HUES64 (cell line): Measurements from ENCODE around the gene MACROH2A1.

ENCODE experiments used
- H3K27ac ChIP-seq: 2 replicates; pipeline ENCODE4 v1.7.0; 2013; ENCODE audit warnings: low read depth, low read length, inconsistent platforms
- H3K27me3 ChIP-seq: 2 replicates; pipeline ENCODE4 v1.6.1; 2013; ENCODE audit warnings: mild to moderate bottlenecking, low read length; ENCODE audit not compliant: insufficient read depth
- H3K36me3 ChIP-seq: 2 replicates; pipeline ENCODE4 v1.6.1; 2013; ENCODE audit warnings: mild to moderate bottlenecking, low read length; ENCODE audit not compliant: insufficient read depth
- H3K4me1 ChIP-seq: 2 replicates; pipeline ENCODE4 v1.6.1; 2013; ENCODE audit warnings: mild to moderate bottlenecking, low read length, moderate library complexity; ENCODE audit not compliant: insufficient read depth
- H3K4me3 ChIP-seq: 2 replicates; pipeline ENCODE4 v1.5.1; 2013; ENCODE audit warnings: mild to moderate bottlenecking, low read length, moderate library complexity
- H3K9ac ChIP-seq: 2 replicates; pipeline ENCODE4 v1.6.1; 2013; ENCODE audit warnings: mild to moderate bottlenecking, low read depth, low read length
- H3K9me3 ChIP-seq: 2 replicates; pipeline ENCODE4 v1.6.1; 2013; ENCODE audit warnings: low read depth, low read length; ENCODE audit not compliant: insufficient read depth
- WGBS: fragments of 150-250, 120-280 bp; methylation state at CpG from one replicate; pipeline ENCODE4 v1.1.7; 2013; ENCODE audit warnings: missing lambda C conversion rate; 5-methylcytosine and 5-hydroxymethylcytosine counted together

MACROH2A1 gene

DNA sequence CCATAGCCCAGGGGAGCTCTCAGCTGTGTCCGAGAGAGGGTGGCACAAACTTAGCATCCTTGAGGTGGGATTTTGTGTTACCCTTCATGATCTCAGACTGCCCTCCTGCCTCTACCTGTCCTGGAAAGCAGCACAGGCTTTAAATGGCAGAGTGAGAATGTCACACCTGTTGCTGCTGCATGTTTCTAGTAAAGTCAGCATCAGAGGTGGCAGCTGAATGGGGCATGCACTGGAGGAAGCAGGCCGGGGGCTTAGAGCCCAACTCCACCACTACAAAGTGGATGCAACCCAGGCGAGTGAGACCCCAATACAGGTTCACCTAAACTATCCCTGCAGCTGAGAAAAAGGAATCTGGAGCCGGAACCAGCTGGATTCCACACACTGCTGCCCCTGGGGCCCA lies 51.6 kb downstream of the MACROH2A1 start:
- Histone ChIP-seq H3K36me3 (peaks cover 60% of the 10 kb centered on the region), H3K27ac (no peak overlapping the region), H3K9me3 (no peaks in the 10 kb centered on the region), H3K4me1 (no peaks in the 10 kb centered on the region), H3K9ac (no peak overlapping the region), H3K4me3 (no peak overlapping the region), H3K27me3 (no peaks in the 10 kb centered on the region)
- WGBS: 94% methylated on average over 4 of the region's 4 CpGs

DNA sequence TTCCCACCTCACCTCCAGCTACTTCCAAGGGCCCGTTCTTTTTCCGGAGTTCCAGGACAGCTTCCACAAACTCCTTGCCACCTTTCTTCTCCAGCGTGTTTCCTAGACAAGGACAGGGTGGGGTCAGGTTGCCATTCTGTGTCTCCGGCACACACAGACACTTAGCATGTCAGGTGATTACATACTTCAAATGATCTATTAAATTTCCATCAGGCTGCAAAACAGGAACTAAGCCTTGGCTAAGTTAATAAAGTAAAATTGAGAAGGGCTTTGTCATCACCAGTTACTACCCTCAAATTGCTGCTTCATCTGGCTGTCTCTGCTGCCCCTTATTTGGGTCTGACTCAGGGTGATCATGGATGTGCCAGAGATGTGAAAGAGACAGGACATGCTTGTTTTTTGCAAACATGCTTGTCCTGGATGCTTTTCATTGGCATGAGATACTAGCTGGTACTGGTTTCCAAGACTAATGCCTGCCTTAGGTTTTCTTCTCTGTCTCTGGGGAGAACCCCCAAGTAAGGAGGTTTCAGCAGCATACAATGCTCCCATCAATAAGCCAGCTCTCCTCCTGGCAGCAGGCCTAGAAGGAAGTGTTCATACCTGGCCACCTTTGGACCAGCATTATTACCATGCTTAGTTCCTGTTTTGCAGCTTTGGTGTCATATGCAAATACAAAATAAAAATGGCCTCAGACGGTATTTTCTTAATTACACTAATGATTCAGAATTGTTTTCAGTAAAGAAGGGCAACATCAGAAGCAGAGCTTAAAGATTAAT lies 52.9 kb downstream of the MACROH2A1 start:
- WGBS: 98% methylated on average over 5 of the region's 5 CpGs
- Histone ChIP-seq H3K4me1 (no peaks in the 10 kb centered on the region), H3K9ac (no peak overlapping the region), H3K9me3 (no peaks in the 10 kb centered on the region), H3K4me3 (no peak overlapping the region), H3K27me3 (no peaks in the 10 kb centered on the region), H3K27ac (no peak overlapping the region), H3K36me3 (peaks cover 69% of the 10 kb centered on the region)

DNA sequence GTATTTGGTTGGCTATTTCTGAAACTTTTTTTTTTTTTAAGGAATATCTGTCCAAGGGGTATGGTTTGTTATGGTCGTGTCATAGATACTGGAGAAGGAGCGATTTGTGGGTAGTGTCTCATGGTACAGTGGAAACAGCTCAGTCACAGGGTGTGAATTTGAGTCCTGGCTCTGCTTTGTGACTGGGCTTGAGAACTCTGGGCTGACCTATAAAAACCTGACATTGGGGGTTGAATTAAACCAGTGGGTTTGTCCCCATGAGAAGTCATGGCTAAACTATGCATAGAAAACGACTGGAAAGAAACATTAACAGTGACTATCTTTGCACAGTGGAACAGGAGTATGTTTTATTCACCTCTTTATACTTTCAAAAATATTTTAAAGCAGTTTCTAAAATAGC lies 54.7 kb downstream of the MACROH2A1 start:
- Histone ChIP-seq H3K27ac (no peak overlapping the region), H3K27me3 (no peaks in the 10 kb centered on the region)
- WGBS: 87% methylated on average over 3 of the region's 3 CpGs

DNA sequence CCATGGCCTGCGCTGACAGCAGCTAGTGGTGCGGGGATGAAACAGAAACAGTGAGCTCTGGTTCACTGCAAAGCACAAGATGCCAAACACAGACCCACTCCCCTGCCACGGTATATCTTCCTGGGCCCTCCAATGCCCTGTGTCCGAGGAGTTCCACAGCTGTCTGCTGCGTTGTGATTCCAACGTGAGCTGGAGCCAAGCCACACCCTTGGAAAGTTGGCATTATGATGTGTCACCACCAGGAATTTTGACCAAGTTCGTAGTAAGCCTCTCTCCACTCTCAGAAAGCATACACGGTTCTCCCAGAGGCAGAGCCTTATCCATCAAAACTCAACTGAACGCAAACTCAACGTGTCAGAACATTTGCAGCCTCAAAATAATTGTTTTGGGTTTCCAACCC lies 55.6 kb downstream of the MACROH2A1 start:
- H3K9ac ChIP-seq: no peak overlapping the region
- H3K27ac ChIP-seq: no peak overlapping the region
- H3K4me1 ChIP-seq: no peaks in the 10 kb centered on the region
- 95% methylated on average over 10 of the region's 10 CpGs for WGBS
- H3K4me3 ChIP-seq: no peak overlapping the region
- peaks cover 75% of the 10 kb centered on the region for H3K36me3 ChIP-seq
- no peaks in the 10 kb centered on the region for H3K9me3 ChIP-seq
- H3K27me3 ChIP-seq: no peaks in the 10 kb centered on the region

More for the DNA sequence above, 54.7 kb downstream of the MACROH2A1 start:
- Histone ChIP-seq H3K4me3 (no peak overlapping the region), H3K9me3 (no peaks in the 10 kb centered on the region), H3K36me3 (peaks cover 69% of the 10 kb centered on the region), H3K4me1 (no peaks in the 10 kb centered on the region), H3K9ac (no peak overlapping the region)

DNA sequence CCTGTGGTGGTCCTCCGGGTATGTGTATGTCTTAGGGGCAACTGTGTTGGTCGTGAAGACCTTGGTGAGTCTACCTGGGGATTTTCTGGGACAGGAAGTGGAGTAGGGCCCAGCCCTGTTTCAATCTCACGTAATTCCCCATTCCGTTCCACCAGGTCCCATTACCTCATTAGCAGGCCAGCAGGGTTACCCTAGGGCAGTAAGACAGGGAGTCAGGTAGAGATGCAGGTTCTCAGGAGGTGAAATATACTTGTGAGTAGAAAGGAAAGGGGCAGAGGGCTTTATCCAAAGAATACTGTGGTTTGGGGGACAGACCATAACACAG lies 56.5 kb downstream of the MACROH2A1 start:
- Histone ChIP-seq H3K27ac (no peak overlapping the region), H3K4me3 (no peak overlapping the region), H3K36me3 (peaks cover 84% of the 10 kb centered on the region), H3K9ac (no peak overlapping the region), H3K9me3 (no peaks in the 10 kb centered on the region), H3K4me1 (no peaks in the 10 kb centered on the region), H3K27me3 (no peaks in the 10 kb centered on the region)
- WGBS: 98% methylated on average over 4 of the region's 4 CpGs

DNA sequence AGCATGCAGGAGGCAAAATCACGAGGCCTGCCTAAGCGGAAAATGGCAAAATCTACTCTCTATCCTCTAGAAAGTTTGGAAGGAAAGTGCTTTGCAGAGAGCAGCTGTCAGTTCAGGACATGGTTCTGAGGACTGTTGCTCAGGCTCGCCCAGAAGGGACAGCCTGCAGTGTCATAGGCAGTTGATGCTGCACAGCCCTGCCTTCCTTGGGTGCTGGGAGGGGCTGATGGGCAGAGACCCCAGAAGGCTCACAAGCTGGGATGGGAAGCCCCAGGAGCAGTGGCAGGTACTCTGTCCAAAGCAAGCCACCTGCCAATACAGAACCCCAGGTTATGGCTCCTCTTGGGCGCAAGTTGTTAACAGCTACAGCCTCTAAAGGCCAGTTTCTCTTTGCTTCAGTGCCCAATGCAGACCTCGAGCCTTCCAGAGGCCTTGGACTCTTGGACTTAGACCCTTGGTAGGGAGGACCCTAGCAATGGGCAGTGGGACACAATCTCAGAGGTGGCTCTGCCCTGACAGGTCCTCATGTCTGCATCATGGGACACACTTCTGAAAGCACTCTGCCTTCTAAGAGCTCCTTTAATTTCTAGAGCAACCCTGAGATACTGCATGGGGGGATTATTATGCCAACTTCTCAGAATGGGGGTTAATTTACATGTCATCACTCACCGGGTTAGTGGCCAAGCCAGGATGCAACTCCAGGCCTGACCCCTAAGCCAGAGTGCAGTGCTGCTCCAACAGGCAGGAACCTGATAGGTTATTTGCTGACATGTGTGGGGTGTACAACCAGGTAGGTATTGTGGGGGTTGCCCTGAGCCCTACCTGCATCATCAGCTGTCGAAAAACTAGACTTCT lies 57.1 kb downstream of the MACROH2A1 start:
- Histone ChIP-seq H3K27ac (no peak overlapping the region), H3K27me3 (no peaks in the 10 kb centered on the region), H3K4me3 (no peak overlapping the region), H3K9ac (no peak overlapping the region), H3K36me3 (peaks cover 89% of the 10 kb centered on the region), H3K9me3 (no peaks in the 10 kb centered on the region), H3K4me1 (no peaks in the 10 kb centered on the region)
- 96% methylated on average over 7 of the region's 7 CpGs for WGBS

DNA sequence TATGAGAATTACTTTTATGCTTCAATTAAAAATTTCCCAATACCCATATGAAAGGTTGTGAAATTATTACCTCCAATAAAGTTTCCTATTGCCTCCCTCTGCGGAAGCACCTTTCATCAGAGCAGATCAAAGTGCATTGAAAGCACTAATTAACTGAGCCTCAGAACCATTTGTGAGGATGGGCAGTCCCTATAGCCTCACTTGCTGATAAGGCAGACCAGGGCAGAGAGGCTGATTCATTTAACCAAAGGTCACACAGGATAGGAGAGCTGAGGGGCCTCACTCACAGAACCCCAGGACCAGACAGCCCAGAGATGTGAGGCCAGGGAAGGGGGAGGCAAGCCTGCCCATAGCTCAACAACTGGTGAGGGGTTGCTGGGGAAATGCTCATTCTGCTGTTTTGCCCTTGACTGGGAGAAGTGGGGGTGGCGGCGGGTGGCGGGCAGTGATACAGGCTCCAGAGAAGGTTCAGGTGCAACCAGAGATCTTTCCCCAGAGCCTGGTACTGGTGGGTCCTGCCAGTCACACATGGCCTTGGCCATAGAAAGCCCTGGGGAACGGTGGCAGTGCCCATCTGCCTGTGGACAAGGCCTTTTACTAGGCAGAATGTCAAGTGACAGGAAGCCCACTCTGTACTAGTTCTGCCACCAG lies 57.9 kb downstream of the MACROH2A1 start:
- Histone ChIP-seq H3K27ac (no peak overlapping the region), H3K36me3 (peaks cover 95% of the 10 kb centered on the region)
- WGBS: 94% methylated on average over 5 of the region's 5 CpGs

DNA sequence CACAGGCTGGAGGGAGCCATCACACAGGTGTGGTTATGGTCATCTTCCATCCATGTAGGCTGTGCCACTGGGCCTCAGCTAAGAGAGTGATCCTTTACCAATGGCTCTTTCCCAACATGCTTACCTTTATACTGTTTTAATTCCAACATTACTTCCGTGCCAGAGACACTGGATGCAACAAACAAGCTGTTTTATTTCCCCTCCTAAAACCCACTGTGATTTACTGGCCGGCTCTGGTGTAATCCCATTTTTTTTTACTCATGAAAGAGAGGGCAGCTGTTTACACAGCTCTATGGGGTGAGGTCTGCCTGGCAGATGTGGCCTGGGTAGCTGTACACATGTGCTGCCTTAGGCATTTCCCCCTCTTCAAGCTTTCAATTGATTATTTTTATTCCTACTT lies 58.5 kb downstream of the MACROH2A1 start:
- H3K36me3 ChIP-seq: peaks cover 93% of the 10 kb centered on the region
- H3K9ac ChIP-seq: no peak overlapping the region
- H3K27ac ChIP-seq: no peak overlapping the region

More for the DNA sequence above, 57.9 kb downstream of the MACROH2A1 start:
- Histone ChIP-seq H3K4me3 (no peak overlapping the region), H3K27me3 (no peaks in the 10 kb centered on the region), H3K4me1 (no peaks in the 10 kb centered on the region), H3K9me3 (no peaks in the 10 kb centered on the region), H3K9ac (no peak overlapping the region)

DNA sequence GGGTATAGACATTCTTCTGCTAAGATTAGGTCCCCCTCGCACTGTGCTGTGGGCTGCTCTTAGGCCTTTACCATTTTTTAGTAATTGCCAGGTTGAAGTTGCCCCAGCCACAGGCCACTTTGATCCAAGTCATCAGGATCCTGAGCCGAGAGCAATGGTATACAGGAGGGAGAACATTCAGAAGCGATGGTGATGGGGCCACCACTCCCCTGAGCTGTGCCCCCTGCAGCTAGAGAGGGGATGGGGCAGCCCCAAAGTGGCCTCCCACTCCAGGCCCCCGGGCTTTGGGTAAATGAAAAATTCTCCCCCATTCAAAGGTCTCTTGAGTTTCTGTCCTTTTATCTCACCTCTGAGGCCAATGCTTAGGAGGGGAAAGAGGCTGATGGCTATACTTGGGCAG lies 59.4 kb downstream of the MACROH2A1 start:
- H3K27me3 ChIP-seq: no peaks in the 10 kb centered on the region
- no peak overlapping the region for H3K4me3 ChIP-seq
- H3K9ac ChIP-seq: no peak overlapping the region
- H3K4me1 ChIP-seq: no peaks in the 10 kb centered on the region
- 94% methylated on average over 3 of the region's 4 CpGs for WGBS
- H3K27ac ChIP-seq: no peak overlapping the region
- H3K36me3 ChIP-seq: peaks cover 90% of the 10 kb centered on the region
- no peaks in the 10 kb centered on the region for H3K9me3 ChIP-seq

More for the DNA sequence above, 58.5 kb downstream of the MACROH2A1 start:
- Histone ChIP-seq H3K27me3 (no peaks in the 10 kb centered on the region), H3K4me3 (no peak overlapping the region), H3K4me1 (no peaks in the 10 kb centered on the region), H3K9me3 (no peaks in the 10 kb centered on the region)
- 90% methylated on average over 2 of the region's 2 CpGs for WGBS

DNA sequence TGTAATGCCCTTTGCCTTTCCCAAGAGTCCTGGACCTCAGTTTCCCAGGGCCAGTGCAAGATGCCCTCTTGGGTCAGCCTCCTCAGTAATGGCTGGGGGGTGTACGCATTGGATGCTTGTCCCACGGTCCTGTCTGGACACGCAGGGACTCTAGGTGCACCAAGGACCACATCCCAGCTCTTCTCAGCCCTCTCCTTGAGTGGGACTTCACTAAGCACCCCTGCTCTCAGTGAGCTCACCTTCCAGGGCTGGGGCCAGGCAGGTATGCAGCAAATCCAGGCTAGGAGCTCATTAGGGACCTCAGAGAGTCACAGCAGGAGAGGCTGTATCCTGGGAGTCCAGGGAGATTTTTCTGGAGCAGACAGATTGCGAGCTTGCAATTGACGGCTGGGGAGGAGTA lies 59.8 kb downstream of the MACROH2A1 start:
- Histone ChIP-seq H3K4me3 (no peak overlapping the region), H3K27ac (no peak overlapping the region), H3K27me3 (no peaks in the 10 kb centered on the region), H3K9me3 (no peaks in the 10 kb centered on the region), H3K4me1 (no peaks in the 10 kb centered on the region), H3K9ac (no peak overlapping the region), H3K36me3 (peaks cover 90% of the 10 kb centered on the region)
- WGBS: 98% methylated on average over 5 of the region's 5 CpGs

DNA sequence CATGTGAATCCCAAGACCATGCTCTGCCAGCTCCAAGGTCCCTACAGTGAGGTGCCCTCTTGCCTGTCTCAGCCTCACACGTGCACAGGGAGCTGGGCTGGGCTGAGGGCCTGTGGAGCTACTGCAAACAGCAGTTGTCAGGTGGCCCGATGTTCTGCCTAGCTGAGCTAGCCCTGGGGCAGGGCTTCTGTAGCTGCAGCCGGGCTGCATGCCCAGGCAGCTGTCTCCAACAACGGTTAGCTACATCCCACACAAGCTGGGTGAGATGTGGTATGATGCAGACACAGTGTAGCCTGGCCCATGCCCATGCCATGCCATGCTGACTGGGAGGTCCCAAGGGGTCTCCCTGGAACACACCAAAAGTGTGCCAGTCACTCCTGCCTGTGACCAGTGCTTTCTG lies 62.0 kb downstream of the MACROH2A1 start:
- H3K4me3 ChIP-seq: no peak overlapping the region
- WGBS: 92% methylated on average over 4 of the region's 4 CpGs

More for the DNA sequence above, 62.0 kb downstream of the MACROH2A1 start:
- H3K9ac ChIP-seq: no peak overlapping the region
- H3K27ac ChIP-seq: no peak overlapping the region
- no peaks in the 10 kb centered on the region for H3K27me3 ChIP-seq
- H3K9me3 ChIP-seq: no peaks in the 10 kb centered on the region
- H3K4me1 ChIP-seq: no peaks in the 10 kb centered on the region
- H3K36me3 ChIP-seq: peaks cover 69% of the 10 kb centered on the region
